Measurements from ENCODE around the gene MYDGF. TPM values are rescaled to one million over a fixed set of nuclear protein-coding genes. Genes with fewer than 3 reads are reported as not detected.

The MYDGF gene
- total and polyA plus RNA-seq, 2 of the 13 experiments (the other 11 are each of a cell fraction or from before 2014, with no cell fraction given), result 116 to 198 TPM

DNA sequence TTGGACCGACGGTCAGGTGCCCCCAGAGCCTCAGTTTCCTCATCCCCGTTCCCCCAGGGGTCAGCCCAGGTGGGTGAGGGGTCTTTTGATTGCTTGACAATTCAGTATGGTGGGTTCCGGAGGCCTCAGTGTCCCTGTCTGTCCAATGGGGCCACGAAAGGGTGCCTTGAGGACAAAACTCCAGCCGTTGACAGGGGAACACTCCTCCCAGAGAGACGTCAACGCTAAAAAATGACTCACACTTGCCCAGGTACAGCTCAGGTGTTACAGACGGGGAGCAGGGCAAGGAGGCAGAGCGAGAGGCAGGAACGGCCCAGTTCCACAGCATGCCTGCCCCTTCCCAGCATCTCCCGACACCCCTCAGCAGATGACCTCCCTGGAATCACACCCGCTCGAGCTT lies 29.0 kb downstream of the MYDGF start:
- no peak for ATAC-seq
- POLR2A ChIA-PET, result interaction anchor here (1.3 to 1.4 kb wide), 2 partner anchors 30 to 76 kb away, joined by 3 read pairs; no protein-coding TSS in a partner anchor
- Histone ChIP-seq H2AFZ (ENCODE audit: low read length) (no peak overlapping the region), H3K36me3 (replicated peaks in 1 of 2; ENCODE audit: control insufficient read depth in 1 of 2, insufficient read depth in 2 of 2, low read length in 2 of 2) (no peaks in the 10 kb centered on the region; a peak in 1 of 5 replicates), H3K79me2 (ENCODE audit: insufficient read depth, low read length) (peaks cover 33% of the 10 kb centered on the region), H3K9ac (ENCODE audit: insufficient read depth, low read depth, low read length) (peak overlapping the region; percentile 98; the same call in 1 of the 2 replicates), H3K4me3 (replicated peaks in 1 of 3; ENCODE audit: insufficient read depth in 1 of 3, low read depth in 2 of 3, low read length in 3 of 3) (peak overlapping the region; percentile 80 to 99 (median 98); a peak in 4 of 6 replicates), H3K27ac (ENCODE audit: extremely low read length, insufficient read depth, low read length) (peak overlapping the region; percentile 16), H4K20me1 (ENCODE audit: insufficient read depth, low read length) (peaks cover 9% of the 10 kb centered on the region; the same call in 1 of the 2 replicates), H3K9me3 (ENCODE audit: low read length) (no peaks in the 10 kb centered on the region), H3K4me2 (ENCODE audit: low read depth, low read length) (peak overlapping the region; percentile 74), H3K27me3 (ENCODE audit: control insufficient read depth in 1 of 2, insufficient read depth in 2 of 2, low read length in 2 of 2) (no peaks in the 10 kb centered on the region; a peak in 1 of 5 replicates), H3K4me1 (ENCODE audit: insufficient read depth, low read length) (peaks cover 38% of the 10 kb centered on the region)
- in situ Hi-C loops (cut with HindIII; ENCODE audit: extremely low pct_ligation_motif_present, low pct_unique_long_range_greater_than_20kb) (no loop called here), intact Hi-C loops (cut with micrococcal nuclease; ENCODE audit: unreplicated experiment) (no loop called here)
- CTCF ChIA-PET (ENCODE audit: low intra/inter-chr PET ratio, low total read pairs), result no interaction called here
- no peak for DNase-seq (ENCODE audit: low spot score)
- WGBS (ENCODE audit: low lambda C conversion rate), result 84% methylated on average over 11 of the region's 14 CpGs
- TF ChIP-seq FOXP1 (IDR thresholded peaks at IDR 0.05) (no peak), FOXP1 (CRISPR knock-in tag; IDR thresholded peaks at IDR 0.05) (no peak), CAMTA2 (CRISPR knock-in tag; IDR thresholded peaks at IDR 0.05; ENCODE audit: borderline replicate concordance) (no peak), ZNF160 (CRISPR knock-in tag; IDR thresholded peaks at IDR 0.05) (no peak), AHR (CRISPR knock-in tag; IDR thresholded peaks at IDR 0.05) (no peak), ZNF296 (CRISPR knock-in tag; conservative IDR thresholded peaks at IDR 0.05) (no peak), SETDB1 (CRISPR knock-in tag; IDR thresholded peaks at IDR 0.05; ENCODE audit: borderline replicate concordance) (no peak), ZBTB46 (CRISPR knock-in tag; IDR thresholded peaks at IDR 0.05; ENCODE audit: borderline replicate concordance) (no peak), ZNF354B (CRISPR knock-in tag; IDR thresholded peaks at IDR 0.05) (no peak), TGIF2 (CRISPR knock-in tag; IDR thresholded peaks at IDR 0.05) (no peak), ZNF629 (CRISPR knock-in tag; conservative IDR thresholded peaks at IDR 0.05) (peak; percentile 77), POLR2A (IDR thresholded peaks at IDR 0.05; ENCODE audit: insufficient read depth in 1 of 2, low read depth in 2 of 2, low read length in 2 of 2) (0 out of 4 replicates have a peak, but pooled peaks of 1 of the 2 experiments have one; percentile 28), ZNF713 (CRISPR knock-in tag; IDR thresholded peaks at IDR 0.05) (no peak), NBN (conservative IDR thresholded peaks at IDR 0.05) (no peak), ZNF367 (CRISPR knock-in tag; IDR thresholded peaks at IDR 0.05; ENCODE audit: borderline replicate concordance) (no peak), ZNF121 (CRISPR knock-in tag; IDR thresholded peaks at IDR 0.05) (no peak)
- TF ChIP-seq, protein P1, sequence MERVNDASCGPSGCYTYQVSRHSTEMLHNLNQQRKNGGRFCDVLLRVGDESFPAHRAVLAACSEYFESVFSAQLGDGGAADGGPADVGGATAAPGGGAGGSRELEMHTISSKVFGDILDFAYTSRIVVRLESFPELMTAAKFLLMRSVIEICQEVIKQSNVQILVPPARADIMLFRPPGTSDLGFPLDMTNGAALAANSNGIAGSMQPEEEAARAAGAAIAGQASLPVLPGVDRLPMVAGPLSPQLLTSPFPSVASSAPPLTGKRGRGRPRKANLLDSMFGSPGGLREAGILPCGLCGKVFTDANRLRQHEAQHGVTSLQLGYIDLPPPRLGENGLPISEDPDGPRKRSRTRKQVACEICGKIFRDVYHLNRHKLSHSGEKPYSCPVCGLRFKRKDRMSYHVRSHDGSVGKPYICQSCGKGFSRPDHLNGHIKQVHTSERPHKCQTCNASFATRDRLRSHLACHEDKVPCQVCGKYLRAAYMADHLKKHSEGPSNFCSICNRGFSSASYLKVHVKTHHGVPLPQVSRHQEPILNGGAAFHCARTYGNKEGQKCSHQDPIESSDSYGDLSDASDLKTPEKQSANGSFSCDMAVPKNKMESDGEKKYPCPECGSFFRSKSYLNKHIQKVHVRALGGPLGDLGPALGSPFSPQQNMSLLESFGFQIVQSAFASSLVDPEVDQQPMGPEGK (CRISPR knock-in tag; IDR thresholded peaks at IDR 0.05), result no peak
- TF ChIP-seq, protein P2, sequence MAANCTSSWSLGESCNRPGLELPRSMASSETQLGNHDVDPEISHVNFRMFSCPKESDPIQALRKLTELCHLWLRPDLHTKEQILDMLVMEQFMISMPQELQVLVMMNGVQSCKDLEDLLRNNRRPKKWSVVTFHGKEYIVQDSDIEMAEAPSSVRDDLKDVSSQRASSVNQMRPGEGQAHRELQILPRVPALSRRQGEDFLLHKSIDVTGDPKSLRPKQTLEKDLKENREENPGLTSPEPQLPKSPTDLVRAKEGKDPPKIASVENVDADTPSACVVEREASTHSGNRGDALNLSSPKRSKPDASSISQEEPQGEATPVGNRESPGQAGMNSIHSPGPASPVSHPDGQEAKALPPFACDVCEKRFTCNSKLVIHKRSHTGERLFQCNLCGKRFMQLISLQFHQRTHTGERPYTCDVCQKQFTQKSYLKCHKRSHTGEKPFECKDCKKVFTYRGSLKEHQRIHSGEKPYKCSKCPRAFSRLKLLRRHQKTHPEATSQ (CRISPR knock-in tag; IDR thresholded peaks at IDR 0.05; ENCODE audit: borderline replicate concordance), result no peak
- TF ChIP-seq, protein P3, sequence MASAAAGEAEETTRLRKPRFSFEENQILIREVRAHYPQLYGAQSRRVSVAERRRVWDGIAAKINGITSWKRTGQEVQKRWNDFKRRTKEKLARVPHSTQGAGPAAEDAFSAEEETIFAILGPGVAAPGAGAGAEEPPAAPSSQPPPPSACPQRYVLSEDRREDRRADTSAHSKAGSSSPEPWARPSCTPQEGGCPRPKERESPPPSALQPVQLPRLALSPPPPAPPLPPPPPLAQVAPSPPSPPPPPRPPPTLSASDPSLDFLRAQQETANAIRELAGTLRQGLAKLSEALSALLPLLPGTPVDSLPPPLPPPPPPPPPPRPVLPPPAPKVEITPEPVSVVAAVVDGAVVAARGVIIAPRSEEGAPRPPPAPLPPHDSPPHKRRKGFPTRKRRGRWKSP (CRISPR knock-in tag; IDR thresholded peaks at IDR 0.05), result no peak
- no TSS peak for BruUV-seq (replicated peaks)
- no peak for FAIRE-seq

Measured in HepG2 (cell line).